PFSK-1 (cell line): Measurements from ENCODE around the gene CYB561A3.

ENCODE experiments used
- FOXP2 ChIP-seq: optimal IDR thresholded peaks from 2 replicates; pipeline ENCODE3; 2011; ENCODE audit warnings: borderline replicate concordance, control low read depth, inconsistent platforms; ENCODE audit not compliant: insufficient read depth; ENCODE audit errors: extremely low read length, extremely low read depth
- POLR2AphosphoS5 ChIP-seq: IDR thresholded peaks from 2 replicates; pipeline ENCODE4 v1.6.1; 2012; ENCODE audit warnings: low read depth, mild to moderate bottlenecking, control low read depth, low read length, moderate library complexity
- REST ChIP-seq, 2 experiments: IDR thresholded peaks; 2 replicates each; pipeline versions ENCODE4 v1.6.1 to v1.8.0; 2011 to 2012; ENCODE audit warnings: low read depth in 2 of 2, low read length in 2 of 2, control low read depth in 1 of 2, inconsistent platforms in 1 of 2, mild to moderate bottlenecking in 1 of 2, moderate library complexity in 1 of 2; ENCODE audit not compliant: insufficient read depth in 1 of 2
- SIN3A ChIP-seq: IDR thresholded peaks from 2 replicates; pipeline ENCODE4 v1.6.1; 2012; ENCODE audit warnings: mild to moderate bottlenecking, low read length, moderate library complexity, borderline replicate concordance; ENCODE audit not compliant: insufficient read depth
- TAF1 ChIP-seq: IDR thresholded peaks from 2 replicates; pipeline ENCODE4 v1.6.1; 2012; ENCODE audit warnings: low read length, control low read depth, borderline replicate concordance; ENCODE audit not compliant: insufficient read depth

DNA sequence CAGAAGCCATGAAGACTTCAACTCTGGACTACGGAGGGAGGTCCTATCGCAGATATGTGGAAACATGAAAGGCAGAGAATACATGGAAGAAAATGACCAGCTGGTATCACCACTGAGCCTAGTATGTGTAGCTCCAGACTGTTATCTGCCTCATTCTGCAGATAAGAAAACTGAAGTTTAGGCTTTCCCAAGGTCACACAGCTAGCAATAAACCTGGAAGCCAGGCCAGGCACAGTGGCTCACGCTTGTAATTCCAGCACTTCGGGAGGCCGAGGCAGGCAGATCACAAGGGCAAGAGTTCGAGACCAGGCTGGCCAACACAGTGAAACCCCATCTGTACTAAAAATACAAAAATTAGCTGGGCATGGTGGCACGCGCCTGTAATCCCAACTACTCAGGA is 50.9 kb downstream of the CYB561A3 start:
- TF ChIP-seq FOXP2 (no peak), REST (IDR thresholded peaks at IDR 0.05; ENCODE audit: insufficient read depth in 1 of 2, low read depth in 2 of 2, low read length in 2 of 2) (no peak), POLR2AphosphoS5 (no peak), SIN3A (no peak), TAF1 (no peak)
